ENCODE measurements around the gene CLCN2.

CLCN2 gene

GRCh38 chr3:184373422-184373821 lies 12.0 kb upstream of the CLCN2 start:
- ATAC-seq: no peak
- no peak for TF ChIP-seq POU6F1 (CRISPR knock-in tag; IDR thresholded peaks at IDR 0.05; ENCODE audit: borderline replicate concordance, low read depth)
- no peak for TF ChIP-seq GLIS3 (CRISPR knock-in tag; IDR thresholded peaks at IDR 0.05)
- TF ChIP-seq ZNF8 (CRISPR knock-in tag; IDR thresholded peaks at IDR 0.05): no peak
- no peak for TF ChIP-seq ZFP30 (CRISPR knock-in tag; IDR thresholded peaks at IDR 0.05)
- no peak for TF ChIP-seq TSHZ2 (CRISPR knock-in tag; IDR thresholded peaks at IDR 0.05)
- TF ChIP-seq PPARA (CRISPR knock-in tag; IDR thresholded peaks at IDR 0.05; ENCODE audit: borderline replicate concordance): no peak
- TF ChIP-seq SNAI2 (CRISPR knock-in tag; IDR thresholded peaks at IDR 0.05): no peak
- no peak for TF ChIP-seq ARNTL (CRISPR knock-in tag; IDR thresholded peaks at IDR 0.05; ENCODE audit: borderline replicate concordance, low read depth)
- TF ChIP-seq ZFP3 (CRISPR knock-in tag; IDR thresholded peaks at IDR 0.05): no peak
- TF ChIP-seq ISL1 (CRISPR knock-in tag; IDR thresholded peaks at IDR 0.05): no peak
- no peak for TF ChIP-seq ZC3H10 (CRISPR knock-in tag; IDR thresholded peaks at IDR 0.05)
- no peak for TF ChIP-seq OSR1 (CRISPR knock-in tag; IDR thresholded peaks at IDR 0.05)
- no peak for TF ChIP-seq ZNF565 (CRISPR knock-in tag; conservative IDR thresholded peaks at IDR 0.05; ENCODE audit: low read depth)

GRCh38 chr3:184372911-184373310 lies 11.5 kb upstream of the CLCN2 start:
- TF ChIP-seq ZFP30 (CRISPR knock-in tag; IDR thresholded peaks at IDR 0.05) (no peak), ZNF565 (CRISPR knock-in tag; conservative IDR thresholded peaks at IDR 0.05; ENCODE audit: low read depth) (no peak), ZNF8 (CRISPR knock-in tag; IDR thresholded peaks at IDR 0.05) (no peak), SNAI2 (CRISPR knock-in tag; IDR thresholded peaks at IDR 0.05) (no peak), ZC3H10 (CRISPR knock-in tag; IDR thresholded peaks at IDR 0.05) (no peak), ZFP3 (CRISPR knock-in tag; IDR thresholded peaks at IDR 0.05) (no peak), CREB5 (CRISPR knock-in tag; IDR thresholded peaks at IDR 0.05; ENCODE audit: low read depth) (no peak)
- ATAC-seq: no peak

- no peak for ATAC-seq
- TF ChIP-seq PATZ1 (CRISPR knock-in tag; IDR thresholded peaks at IDR 0.05; ENCODE audit: borderline replicate concordance): no peak
These were observed 11.0 kb upstream of the CLCN2 start for GRCh38 chr3:184372296-184372821.

- TF ChIP-seq ISL1 (CRISPR knock-in tag; IDR thresholded peaks at IDR 0.05) (no peak), BACH2 (CRISPR knock-in tag; IDR thresholded peaks at IDR 0.05; ENCODE audit: borderline replicate concordance) (no peak), RARB (CRISPR knock-in tag; IDR thresholded peaks at IDR 0.05) (no peak), ZFP30 (CRISPR knock-in tag; IDR thresholded peaks at IDR 0.05) (no peak), CSDC2 (CRISPR knock-in tag; IDR thresholded peaks at IDR 0.05) (no peak), GLIS3 (CRISPR knock-in tag; IDR thresholded peaks at IDR 0.05) (no peak), ESRRG (CRISPR knock-in tag; IDR thresholded peaks at IDR 0.05) (no peak), ZC3H10 (CRISPR knock-in tag; IDR thresholded peaks at IDR 0.05) (no peak)
- ATAC-seq: peak; percentile 93
These were observed 10.2 kb upstream of the CLCN2 start for GRCh38 chr3:184371570-184372018.
